SK-N-MC (cell line): ENCODE measurements around the gene SLC38A11.

Source experiments
- EZH2 ChIP-seq: fragments of 200-600 bp; sonication (generic); IDR thresholded peaks from one replicate; pipeline ENCODE4 v1.6.1; 2017; ENCODE audit warnings: antibody characterized with exemption
- POLR2AphosphoS5 ChIP-seq: IDR thresholded peaks from 2 replicates; pipeline ENCODE4 v1.6.1; 2012; ENCODE audit warnings: mild to moderate bottlenecking, low read depth, low read length, borderline replicate concordance

GRCh38 chr2:164852086-164852485, 103.2 kb downstream of the SLC38A11 start:
- TF ChIP-seq EZH2 (no peak), POLR2AphosphoS5 (no peak)
